K562 (cell line): ENCODE measurements around the gene GLT6D1. TPM values are rescaled to one million over a fixed set of nuclear protein-coding genes. Genes with fewer than 3 reads are reported as not detected.

Experiments used
- CBFB ChIP-seq: sonication (generic); formaldehyde crosslinking; IDR thresholded peaks from 2 replicates; pipeline ENCODE4 v1.4.0; 2020; ENCODE audit warnings: mild to moderate bottlenecking, missing genetic modification reagents
- FOXJ2 ChIP-seq: fragments of 200-800 bp; sonication (Bioruptor generic); IDR thresholded peaks from 2 replicates; pipeline ENCODE4 v1.6.1; 2016; ENCODE audit warnings: missing genetic modification characterization, missing compliant biosample characterization
- POLR2A ChIP-seq: fragments of 450-650 bp; conservative IDR thresholded peaks from 2 replicates; pipeline ENCODE4 v1.6.1; 2016
- YBX1 ChIP-seq: fragments of 450-650 bp; IDR thresholded peaks from 2 replicates; pipeline ENCODE4 v1.7.1; 2016; ENCODE audit warnings: mild to moderate bottlenecking
- ZNF274 ChIP-seq: IDR thresholded peaks from 2 replicates; pipeline ENCODE4 v1.6.1; 2011; ENCODE audit warnings: low read depth, mild to moderate bottlenecking, low read length, moderate library complexity, borderline replicate concordance
- polyA plus RNA-seq, 8 experiments: library from polyadenylated mRNA; depleted of rRNA in 4 of 8; stranded (reverse) in 5 of 8; unstranded in 3 of 8; fragments of >200 nt; fragmentation: Nextera tagmentation in 2 of 8; fragmentation: Illumina TruSeq in 1 of 8; extraction: Ambion mirVana in 2 of 8; extraction: Trizol in 1 of 8; gene quantifications; 2 replicates each; pipeline versions ENCODE4 v1.2.1 to v1.2.3, GENCODE V29; 2011 to 2014; ENCODE audit warnings: inconsistent platforms in 1 of 8, missing spikeins in 1 of 8
- total RNA-seq, 7 experiments: library from RNA; depleted of rRNA in 6 of 7; stranded (reverse); fragments of >200 nt in 6 of 7; fragmentation: Illumina TruSeq in 2 of 7; extraction: Trizol in 2 of 7; gene quantifications; 2 replicates each; pipeline versions ENCODE4 v1.2.1 to v1.2.3, GENCODE V29; 2011 to 2021; ENCODE audit warnings: low replicate concordance in 1 of 7
- TF ChIP-seq, protein P1 (sequence below): sonication (generic); formaldehyde crosslinking; IDR thresholded peaks from 2 replicates; pipeline ENCODE4 v1.8.1; 2023; ENCODE audit warnings: missing genetic modification reagents, mild to moderate bottlenecking, borderline replicate concordance

The GLT6D1 gene
- total and polyA plus RNA-seq, 9 of the 15 experiments (the other 6 are each of a cell fraction or from before 2014, with no cell fraction given), result not detected

DNA sequence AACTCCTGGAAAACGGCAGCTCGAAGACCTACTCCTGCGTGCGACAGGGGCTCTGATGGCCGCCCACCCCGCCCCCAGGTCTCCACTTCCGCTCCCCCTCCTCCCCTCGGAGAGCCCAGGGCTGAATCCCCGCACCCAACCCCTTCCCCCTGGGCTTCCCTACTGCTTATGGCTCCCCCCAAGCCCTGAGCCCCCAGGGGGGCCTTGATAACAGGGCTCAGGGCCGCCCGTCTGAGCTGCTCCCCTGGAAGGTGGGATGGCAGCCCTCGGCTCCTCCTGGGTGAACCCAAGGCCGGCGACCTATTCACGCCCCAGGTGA is 30.4 kb downstream of the GLT6D1 start (continued):
- TF ChIP-seq, protein P1, sequence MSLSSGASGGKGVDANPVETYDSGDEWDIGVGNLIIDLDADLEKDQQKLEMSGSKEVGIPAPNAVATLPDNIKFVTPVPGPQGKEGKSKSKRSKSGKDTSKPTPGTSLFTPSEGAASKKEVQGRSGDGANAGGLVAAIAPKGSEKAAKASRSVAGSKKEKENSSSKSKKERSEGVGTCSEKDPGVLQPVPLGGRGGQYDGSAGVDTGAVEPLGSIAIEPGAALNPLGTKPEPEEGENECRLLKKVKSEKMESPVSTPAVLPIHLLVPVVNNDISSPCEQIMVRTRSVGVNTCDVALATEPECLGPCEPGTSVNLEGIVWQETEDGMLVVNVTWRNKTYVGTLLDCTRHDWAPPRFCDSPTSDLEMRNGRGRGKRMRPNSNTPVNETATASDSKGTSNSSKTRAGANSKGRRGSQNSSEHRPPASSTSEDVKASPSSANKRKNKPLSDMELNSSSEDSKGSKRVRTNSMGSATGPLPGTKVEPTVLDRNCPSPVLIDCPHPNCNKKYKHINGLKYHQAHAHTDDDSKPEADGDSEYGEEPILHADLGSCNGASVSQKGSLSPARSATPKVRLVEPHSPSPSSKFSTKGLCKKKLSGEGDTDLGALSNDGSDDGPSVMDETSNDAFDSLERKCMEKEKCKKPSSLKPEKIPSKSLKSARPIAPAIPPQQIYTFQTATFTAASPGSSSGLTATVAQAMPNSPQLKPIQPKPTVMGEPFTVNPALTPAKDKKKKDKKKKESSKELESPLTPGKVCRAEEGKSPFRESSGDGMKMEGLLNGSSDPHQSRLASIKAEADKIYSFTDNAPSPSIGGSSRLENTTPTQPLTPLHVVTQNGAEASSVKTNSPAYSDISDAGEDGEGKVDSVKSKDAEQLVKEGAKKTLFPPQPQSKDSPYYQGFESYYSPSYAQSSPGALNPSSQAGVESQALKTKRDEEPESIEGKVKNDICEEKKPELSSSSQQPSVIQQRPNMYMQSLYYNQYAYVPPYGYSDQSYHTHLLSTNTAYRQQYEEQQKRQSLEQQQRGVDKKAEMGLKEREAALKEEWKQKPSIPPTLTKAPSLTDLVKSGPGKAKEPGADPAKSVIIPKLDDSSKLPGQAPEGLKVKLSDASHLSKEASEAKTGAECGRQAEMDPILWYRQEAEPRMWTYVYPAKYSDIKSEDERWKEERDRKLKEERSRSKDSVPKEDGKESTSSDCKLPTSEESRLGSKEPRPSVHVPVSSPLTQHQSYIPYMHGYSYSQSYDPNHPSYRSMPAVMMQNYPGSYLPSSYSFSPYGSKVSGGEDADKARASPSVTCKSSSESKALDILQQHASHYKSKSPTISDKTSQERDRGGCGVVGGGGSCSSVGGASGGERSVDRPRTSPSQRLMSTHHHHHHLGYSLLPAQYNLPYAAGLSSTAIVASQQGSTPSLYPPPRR (CRISPR knock-in tag), result no peak
- TF ChIP-seq ZNF274, result no peak
- no peak for TF ChIP-seq POLR2A
- no peak for TF ChIP-seq YBX1
- TF ChIP-seq FOXJ2, result no peak
- TF ChIP-seq CBFB (CRISPR knock-in tag), result no peak
